ENCODE results near the gene PPP1R7. TPM values are rescaled to one million over a fixed set of nuclear protein-coding genes. Genes with fewer than 3 reads are reported as not detected.
A peak's percentile ranks its signal among the peaks of the same experiment; 100 is the strongest.

The PPP1R7 gene
- total RNA-seq, 1 experiment from 2014 or later = 49.1 TPM

DNA sequence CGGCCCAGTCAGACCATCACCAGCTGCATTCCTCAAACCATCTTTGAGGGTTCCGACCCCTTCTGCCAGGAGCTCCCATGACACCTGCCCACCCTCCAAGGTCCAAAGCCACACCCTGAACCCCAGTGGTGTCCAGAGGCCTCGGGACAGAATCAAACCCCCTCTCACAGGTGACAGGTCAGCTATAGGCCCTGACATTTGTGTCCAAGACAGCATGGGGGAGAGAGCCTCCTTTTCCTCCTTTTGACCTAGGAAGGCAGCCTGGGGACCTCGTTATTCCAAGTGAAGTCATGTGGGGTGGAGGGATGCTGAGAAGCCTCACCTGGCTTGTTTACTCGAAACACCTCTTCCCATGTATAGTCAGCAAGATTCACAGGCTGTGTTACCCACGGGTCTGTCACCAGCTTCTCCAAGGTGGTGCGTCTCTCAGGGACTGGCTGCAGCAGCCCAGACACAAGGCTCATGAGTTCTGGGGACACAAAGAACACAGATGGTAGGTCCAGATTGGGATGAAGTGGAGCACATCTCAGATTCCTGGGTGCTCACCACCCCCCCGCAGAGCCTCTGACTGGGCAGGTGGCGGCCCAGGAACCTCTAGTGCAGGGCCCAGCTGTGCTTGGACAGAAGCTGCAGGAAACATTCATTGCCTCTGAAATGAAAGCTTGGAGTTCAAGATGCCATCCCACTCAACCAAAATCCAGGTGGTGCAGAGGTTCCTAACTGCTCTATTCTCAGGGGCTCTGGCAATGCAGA, 43.1 kb upstream of the PPP1R7 start (continued):
- TF ChIP-seq, protein P1, sequence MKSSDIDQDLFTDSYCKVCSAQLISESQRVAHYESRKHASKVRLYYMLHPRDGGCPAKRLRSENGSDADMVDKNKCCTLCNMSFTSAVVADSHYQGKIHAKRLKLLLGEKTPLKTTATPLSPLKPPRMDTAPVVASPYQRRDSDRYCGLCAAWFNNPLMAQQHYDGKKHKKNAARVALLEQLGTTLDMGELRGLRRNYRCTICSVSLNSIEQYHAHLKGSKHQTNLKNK (CRISPR knock-in tag; IDR thresholded peaks at IDR 0.05) = no peak
- TF ChIP-seq, protein P2, sequence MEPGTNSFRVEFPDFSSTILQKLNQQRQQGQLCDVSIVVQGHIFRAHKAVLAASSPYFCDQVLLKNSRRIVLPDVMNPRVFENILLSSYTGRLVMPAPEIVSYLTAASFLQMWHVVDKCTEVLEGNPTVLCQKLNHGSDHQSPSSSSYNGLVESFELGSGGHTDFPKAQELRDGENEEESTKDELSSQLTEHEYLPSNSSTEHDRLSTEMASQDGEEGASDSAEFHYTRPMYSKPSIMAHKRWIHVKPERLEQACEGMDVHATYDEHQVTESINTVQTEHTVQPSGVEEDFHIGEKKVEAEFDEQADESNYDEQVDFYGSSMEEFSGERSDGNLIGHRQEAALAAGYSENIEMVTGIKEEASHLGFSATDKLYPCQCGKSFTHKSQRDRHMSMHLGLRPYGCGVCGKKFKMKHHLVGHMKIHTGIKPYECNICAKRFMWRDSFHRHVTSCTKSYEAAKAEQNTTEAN (CRISPR knock-in tag; IDR thresholded peaks at IDR 0.05) = no peak

DNA sequence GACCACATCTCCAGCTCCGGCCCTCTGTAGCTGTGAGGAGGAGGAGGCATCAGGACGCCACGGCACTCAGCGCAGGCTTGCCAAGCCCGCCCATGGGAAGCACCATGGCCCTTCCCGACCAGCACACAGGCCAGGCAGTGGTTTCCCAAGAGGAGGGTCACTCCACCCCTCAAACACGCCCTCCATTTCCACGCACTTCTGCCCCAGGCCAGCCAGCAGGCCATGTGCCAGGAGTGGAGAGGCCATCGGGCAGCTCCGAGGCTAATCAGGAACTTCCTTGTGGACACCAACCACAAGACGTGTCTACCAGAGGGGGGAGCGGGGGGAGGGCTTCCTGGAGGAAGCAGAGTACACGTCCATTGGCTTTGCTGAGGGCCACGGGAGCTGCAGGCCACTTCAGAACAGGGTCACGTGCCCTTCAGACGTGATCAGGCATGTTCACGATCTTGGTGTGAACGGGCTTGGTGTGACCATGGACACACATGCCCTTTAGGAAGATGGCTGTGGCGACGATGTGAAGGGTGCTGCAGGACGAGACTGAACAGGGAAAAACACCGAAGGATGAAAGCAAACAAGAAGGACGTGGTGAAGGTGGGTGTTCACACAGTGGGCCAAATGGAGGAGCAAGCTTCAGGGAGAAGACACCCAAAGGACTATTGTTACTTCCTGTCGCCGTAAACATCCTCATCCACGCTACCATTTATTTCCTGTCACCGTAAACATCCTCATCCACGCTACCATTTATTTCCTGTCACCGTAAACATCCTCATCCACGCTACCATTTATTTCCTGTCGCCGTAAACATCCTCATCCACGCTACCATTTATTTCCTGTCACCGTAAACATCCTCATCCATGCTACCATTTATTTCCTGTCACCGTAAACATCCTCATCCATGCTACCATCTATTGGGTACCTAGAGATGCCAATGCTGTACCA, 41.7 kb upstream of the PPP1R7 start:
- DNase-seq (ENCODE audit: low spot score) (no peak), ATAC-seq (no peak)
- H3K27ac Mint-ChIP-seq = peak overlapping the region; percentile 32; the same call in 1 of the 2 replicates
- H3K4me3 Mint-ChIP-seq = no peak overlapping the region
- ChIA-PET CTCF (no interaction called here), POLR2A (no interaction called here)
- H3K27me3 Mint-ChIP-seq (ENCODE audit: low read depth) = no peaks in the 10 kb centered on the region
- no peaks in the 10 kb centered on the region for H3K9me3 Mint-ChIP-seq
- H3K4me1 Mint-ChIP-seq = no peaks in the 10 kb centered on the region
- H3K36me3 Mint-ChIP-seq = peaks cover 9% of the 10 kb centered on the region; the same call in 1 of the 2 replicates
- TF ChIP-seq PREB (CRISPR knock-in tag; IDR thresholded peaks at IDR 0.05; ENCODE audit: borderline replicate concordance) = no peak
- TF ChIP-seq, protein P3, sequence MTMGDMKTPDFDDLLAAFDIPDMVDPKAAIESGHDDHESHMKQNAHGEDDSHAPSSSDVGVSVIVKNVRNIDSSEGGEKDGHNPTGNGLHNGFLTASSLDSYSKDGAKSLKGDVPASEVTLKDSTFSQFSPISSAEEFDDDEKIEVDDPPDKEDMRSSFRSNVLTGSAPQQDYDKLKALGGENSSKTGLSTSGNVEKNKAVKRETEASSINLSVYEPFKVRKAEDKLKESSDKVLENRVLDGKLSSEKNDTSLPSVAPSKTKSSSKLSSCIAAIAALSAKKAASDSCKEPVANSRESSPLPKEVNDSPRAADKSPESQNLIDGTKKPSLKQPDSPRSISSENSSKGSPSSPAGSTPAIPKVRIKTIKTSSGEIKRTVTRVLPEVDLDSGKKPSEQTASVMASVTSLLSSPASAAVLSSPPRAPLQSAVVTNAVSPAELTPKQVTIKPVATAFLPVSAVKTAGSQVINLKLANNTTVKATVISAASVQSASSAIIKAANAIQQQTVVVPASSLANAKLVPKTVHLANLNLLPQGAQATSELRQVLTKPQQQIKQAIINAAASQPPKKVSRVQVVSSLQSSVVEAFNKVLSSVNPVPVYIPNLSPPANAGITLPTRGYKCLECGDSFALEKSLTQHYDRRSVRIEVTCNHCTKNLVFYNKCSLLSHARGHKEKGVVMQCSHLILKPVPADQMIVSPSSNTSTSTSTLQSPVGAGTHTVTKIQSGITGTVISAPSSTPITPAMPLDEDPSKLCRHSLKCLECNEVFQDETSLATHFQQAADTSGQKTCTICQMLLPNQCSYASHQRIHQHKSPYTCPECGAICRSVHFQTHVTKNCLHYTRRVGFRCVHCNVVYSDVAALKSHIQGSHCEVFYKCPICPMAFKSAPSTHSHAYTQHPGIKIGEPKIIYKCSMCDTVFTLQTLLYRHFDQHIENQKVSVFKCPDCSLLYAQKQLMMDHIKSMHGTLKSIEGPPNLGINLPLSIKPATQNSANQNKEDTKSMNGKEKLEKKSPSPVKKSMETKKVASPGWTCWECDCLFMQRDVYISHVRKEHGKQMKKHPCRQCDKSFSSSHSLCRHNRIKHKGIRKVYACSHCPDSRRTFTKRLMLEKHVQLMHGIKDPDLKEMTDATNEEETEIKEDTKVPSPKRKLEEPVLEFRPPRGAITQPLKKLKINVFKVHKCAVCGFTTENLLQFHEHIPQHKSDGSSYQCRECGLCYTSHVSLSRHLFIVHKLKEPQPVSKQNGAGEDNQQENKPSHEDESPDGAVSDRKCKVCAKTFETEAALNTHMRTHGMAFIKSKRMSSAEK (CRISPR knock-in tag; IDR thresholded peaks at IDR 0.05; ENCODE audit: borderline replicate concordance) = no peak
- TF ChIP-seq FOXP1 (CRISPR knock-in tag; IDR thresholded peaks at IDR 0.05; ENCODE audit: borderline replicate concordance) = 0 out of 2 replicates have a peak, but pooled peaks have one; percentile 20

- H3K27me3 Mint-ChIP-seq (ENCODE audit: low read depth) = no peaks in the 10 kb centered on the region
- TF ChIP-seq OVOL2 (CRISPR knock-in tag; IDR thresholded peaks at IDR 0.05; ENCODE audit: borderline replicate concordance) = no peak
- TF ChIP-seq, protein P4, sequence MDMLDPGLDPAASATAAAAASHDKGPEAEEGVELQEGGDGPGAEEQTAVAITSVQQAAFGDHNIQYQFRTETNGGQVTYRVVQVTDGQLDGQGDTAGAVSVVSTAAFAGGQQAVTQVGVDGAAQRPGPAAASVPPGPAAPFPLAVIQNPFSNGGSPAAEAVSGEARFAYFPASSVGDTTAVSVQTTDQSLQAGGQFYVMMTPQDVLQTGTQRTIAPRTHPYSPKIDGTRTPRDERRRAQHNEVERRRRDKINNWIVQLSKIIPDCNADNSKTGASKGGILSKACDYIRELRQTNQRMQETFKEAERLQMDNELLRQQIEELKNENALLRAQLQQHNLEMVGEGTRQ (CRISPR knock-in tag; IDR thresholded peaks at IDR 0.05) = no peak
- TF ChIP-seq, protein P5, sequence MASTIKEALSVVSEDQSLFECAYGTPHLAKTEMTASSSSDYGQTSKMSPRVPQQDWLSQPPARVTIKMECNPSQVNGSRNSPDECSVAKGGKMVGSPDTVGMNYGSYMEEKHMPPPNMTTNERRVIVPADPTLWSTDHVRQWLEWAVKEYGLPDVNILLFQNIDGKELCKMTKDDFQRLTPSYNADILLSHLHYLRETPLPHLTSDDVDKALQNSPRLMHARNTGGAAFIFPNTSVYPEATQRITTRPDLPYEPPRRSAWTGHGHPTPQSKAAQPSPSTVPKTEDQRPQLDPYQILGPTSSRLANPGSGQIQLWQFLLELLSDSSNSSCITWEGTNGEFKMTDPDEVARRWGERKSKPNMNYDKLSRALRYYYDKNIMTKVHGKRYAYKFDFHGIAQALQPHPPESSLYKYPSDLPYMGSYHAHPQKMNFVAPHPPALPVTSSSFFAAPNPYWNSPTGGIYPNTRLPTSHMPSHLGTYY (CRISPR knock-in tag; IDR thresholded peaks at IDR 0.05) = no peak
- TF ChIP-seq ZNF281 (CRISPR knock-in tag; IDR thresholded peaks at IDR 0.05) = no peak
- TF ChIP-seq GRHL2 (CRISPR knock-in tag; IDR thresholded peaks at IDR 0.05; ENCODE audit: insufficient replicate concordance, severe bottlenecking) = no peak
- no peak for TF ChIP-seq E2F4 (CRISPR knock-in tag; IDR thresholded peaks at IDR 0.05; ENCODE audit: borderline replicate concordance, low read depth)
Measured at GRCh38 chr2:241109210-241110088, 40.8 kb upstream of the PPP1R7 start.

More at GRCh38 chr2:241109210-241110088, 40.8 kb upstream of the PPP1R7 start:
- peaks cover 10% of the 10 kb centered on the region; the same call in 1 of the 2 replicates for H3K36me3 Mint-ChIP-seq
- H3K9me3 Mint-ChIP-seq = no peaks in the 10 kb centered on the region
- no peaks in the 10 kb centered on the region for H3K4me1 Mint-ChIP-seq
- H3K27ac Mint-ChIP-seq = no peak overlapping the region
- ATAC-seq (no peak), DNase-seq (ENCODE audit: low spot score) (no peak)
- no peak overlapping the region for H3K4me3 Mint-ChIP-seq
- ChIA-PET POLR2A (no interaction called here), CTCF (no interaction called here)

Measured in WTC11 (cell line).